Melanocyte of skin (primary cell): Measurements from ENCODE around the gene SLC22A6. TPM values are rescaled to one million over a fixed set of nuclear protein-coding genes. Genes with fewer than 3 reads are reported as not detected.

Experiments used
- small RNA-seq, 2 donors: library from RNA; depleted of rRNA; stranded (forward); fragments of <200 nt; gene quantifications; one replicate each; pipeline ENCODE3, GENCODE V24; 2012
- total RNA-seq, 2 donors: library from RNA; depleted of rRNA; stranded (reverse); fragments of >200 nt; gene quantifications; 2 replicates each; pipeline ENCODE4 v1.2.3, GENCODE V29; 2012

Gene SLC22A6, protein sequence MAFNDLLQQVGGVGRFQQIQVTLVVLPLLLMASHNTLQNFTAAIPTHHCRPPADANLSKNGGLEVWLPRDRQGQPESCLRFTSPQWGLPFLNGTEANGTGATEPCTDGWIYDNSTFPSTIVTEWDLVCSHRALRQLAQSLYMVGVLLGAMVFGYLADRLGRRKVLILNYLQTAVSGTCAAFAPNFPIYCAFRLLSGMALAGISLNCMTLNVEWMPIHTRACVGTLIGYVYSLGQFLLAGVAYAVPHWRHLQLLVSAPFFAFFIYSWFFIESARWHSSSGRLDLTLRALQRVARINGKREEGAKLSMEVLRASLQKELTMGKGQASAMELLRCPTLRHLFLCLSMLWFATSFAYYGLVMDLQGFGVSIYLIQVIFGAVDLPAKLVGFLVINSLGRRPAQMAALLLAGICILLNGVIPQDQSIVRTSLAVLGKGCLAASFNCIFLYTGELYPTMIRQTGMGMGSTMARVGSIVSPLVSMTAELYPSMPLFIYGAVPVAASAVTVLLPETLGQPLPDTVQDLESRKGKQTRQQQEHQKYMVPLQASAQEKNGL
- not detected for total RNA-seq

DNA sequence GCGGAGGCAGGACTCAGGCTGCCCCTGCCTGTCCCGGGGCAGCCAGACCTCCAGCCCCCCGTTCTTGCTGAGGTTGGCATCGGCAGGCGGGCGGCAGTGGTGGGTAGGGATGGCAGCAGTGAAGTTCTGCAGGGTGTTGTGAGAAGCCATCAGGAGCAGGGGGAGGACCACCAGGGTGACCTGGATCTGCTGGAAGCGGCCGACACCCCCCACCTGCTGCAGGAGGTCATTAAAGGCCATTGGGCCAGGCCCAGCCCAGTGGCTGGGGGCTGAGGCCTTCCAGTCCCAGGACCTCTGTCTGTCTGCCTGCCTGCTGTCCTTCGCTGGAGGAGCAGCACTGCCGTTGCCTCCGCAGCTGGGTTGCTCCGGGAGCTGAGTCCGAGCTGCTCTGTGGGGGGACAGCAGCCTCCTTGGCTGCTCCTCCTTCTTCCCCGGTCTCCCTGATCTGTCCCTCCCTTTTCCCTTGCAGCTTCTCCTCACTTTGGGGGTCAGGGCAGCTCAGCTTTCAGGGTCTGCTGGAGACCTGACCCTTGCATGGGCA is at the start of gene SLC22A6:
Gene SLC22A6 (minus strand): TSS at position 517 of the 541 bp plus-strand sequence. CDS start 277 bp downstream, at position 240.

DNA sequence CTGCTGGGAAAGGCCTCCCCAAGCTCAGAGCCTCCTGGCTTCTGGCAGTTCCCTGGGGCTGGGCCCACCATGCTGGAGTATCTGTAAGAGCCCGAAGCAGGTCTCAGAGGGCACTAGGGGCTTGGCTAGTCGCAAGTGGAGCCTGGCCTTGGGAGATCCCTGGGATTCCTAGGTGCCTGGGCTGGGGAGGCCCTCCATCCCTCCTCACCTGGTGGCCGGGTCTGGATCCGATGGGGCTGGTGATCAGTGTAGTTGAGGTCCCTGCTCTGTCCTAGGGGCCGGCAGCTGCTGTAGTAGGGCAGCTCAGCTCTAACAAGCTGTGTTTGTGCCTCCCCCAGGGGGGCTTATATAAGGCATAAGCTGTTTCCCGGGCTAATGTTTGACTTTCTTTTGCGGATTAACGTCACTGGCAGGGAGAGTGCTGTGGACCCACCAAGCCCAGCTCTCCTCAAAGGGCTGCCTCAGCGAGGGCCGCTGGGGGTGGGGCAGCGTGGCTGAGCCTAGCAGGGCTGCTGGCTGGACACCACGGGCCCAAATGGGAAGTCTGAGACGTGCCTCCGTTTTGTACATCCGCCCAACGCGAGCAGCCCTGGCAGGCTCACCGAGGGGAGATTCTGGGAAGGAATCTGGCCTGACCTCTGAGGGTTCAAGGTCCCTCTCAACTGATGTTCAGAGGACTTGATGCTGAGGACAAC is 30.9 kb upstream of the SLC22A6 start, which contains the start of gene SLC22A8:
Gene SLC22A8 (minus strand): TSS at position 321 of the 695 bp plus-strand sequence. CDS start 883 bp downstream, outside the sequence.

Small RNAs within 50 kb of the gene (small RNA-seq; reads per million reads assigned to genes)
- 0 reads per million in 2 donors for gene RN7SL259P

Other genes with a start within 250 kb of the SLC22A6 start
- 10 to 100 TPM in 1 of 2 donors, 1 to 10 TPM in 1; 6.3 to 14.5 TPM for gene ZBTB3, start 230.8 kb downstream of the SLC22A6 start, total RNA-seq
- gene POLR2G, start 223.4 kb downstream of the SLC22A6 start, total RNA-seq = 10 to 100 TPM; 37.9 to 72.9 TPM
- gene TAF6L, start 213.6 kb downstream of the SLC22A6 start, total RNA-seq = 10 to 100 TPM; 28.0 to 31.0 TPM
- 10 to 100 TPM; 50.3 to 60.6 TPM for gene TMEM179B, start 197.6 kb downstream of the SLC22A6 start, total RNA-seq
- 10 to 100 TPM; 14.5 to 23.0 TPM for gene TMEM223, start 193.0 kb downstream of the SLC22A6 start, total RNA-seq
- 10 to 100 TPM; 31.7 to 32.0 TPM for gene NXF1, start 179.5 kb downstream of the SLC22A6 start, total RNA-seq
- gene STX5, start 152.9 kb downstream of the SLC22A6 start, total RNA-seq = 10 to 100 TPM; 22.0 to 26.5 TPM
- gene TEX54, start 152.1 kb downstream of the SLC22A6 start, total RNA-seq = not detected
- gene WDR74, start 145.4 kb downstream of the SLC22A6 start, total RNA-seq = 10 to 100 TPM; 33.7 to 87.9 TPM
- gene SLC3A2, start 104.1 kb downstream of the SLC22A6 start, total RNA-seq = 100 to 1,000 TPM; 486 to 693 TPM
- 1 to 10 TPM in 1 of 2 donors, under 1 TPM in 1; under 0.01 to 1.3 TPM for gene CHRM1, start 63.6 kb downstream of the SLC22A6 start, total RNA-seq
- not detected for gene SLC22A8, start 30.9 kb upstream of the SLC22A6 start, total RNA-seq
- not detected for gene SLC22A24, start 159.3 kb upstream of the SLC22A6 start, total RNA-seq